Nephron progenitor cell (in vitro differentiated cells): ENCODE data around the gene TMPRSS3.

Source experiments
- DNase-seq: peaks from one replicate; pipeline ENCODE4 v3.0.0; 2021
- H3K27ac Mint-ChIP-seq: 2 replicates; pipeline ENCODE4 v1.8.0; 2021; ENCODE audit warnings: mild to moderate bottlenecking, moderate library complexity, mixed read lengths
- H3K27me3 Mint-ChIP-seq: 2 replicates; pipeline ENCODE4 v1.8.0; 2021; ENCODE audit warnings: mild to moderate bottlenecking, low read depth, mixed read lengths; ENCODE audit not compliant: poor library complexity
- H3K36me3 Mint-ChIP-seq: 2 replicates; pipeline ENCODE4 v1.8.0; 2021; ENCODE audit warnings: low read depth, mixed read lengths
- H3K4me1 Mint-ChIP-seq: 2 replicates; pipeline ENCODE4 v1.8.0; 2021; ENCODE audit warnings: mixed read lengths
- H3K4me3 Mint-ChIP-seq: 2 replicates; pipeline ENCODE4 v1.8.0; 2021; ENCODE audit warnings: mild to moderate bottlenecking, moderate library complexity, mixed read lengths
- H3K9me3 Mint-ChIP-seq: 2 replicates; pipeline ENCODE4 v1.8.0; 2021; ENCODE audit warnings: mild to moderate bottlenecking, moderate library complexity, mixed read lengths
- TF ChIP-seq, protein P1 (sequence below): fragments of 200-600 bp; sonication (generic); IDR thresholded peaks from 2 replicates; pipeline ENCODE4 v1.5.0; 2021; ENCODE audit warnings: antibody characterized with exemption

Gene TMPRSS3

DNA sequence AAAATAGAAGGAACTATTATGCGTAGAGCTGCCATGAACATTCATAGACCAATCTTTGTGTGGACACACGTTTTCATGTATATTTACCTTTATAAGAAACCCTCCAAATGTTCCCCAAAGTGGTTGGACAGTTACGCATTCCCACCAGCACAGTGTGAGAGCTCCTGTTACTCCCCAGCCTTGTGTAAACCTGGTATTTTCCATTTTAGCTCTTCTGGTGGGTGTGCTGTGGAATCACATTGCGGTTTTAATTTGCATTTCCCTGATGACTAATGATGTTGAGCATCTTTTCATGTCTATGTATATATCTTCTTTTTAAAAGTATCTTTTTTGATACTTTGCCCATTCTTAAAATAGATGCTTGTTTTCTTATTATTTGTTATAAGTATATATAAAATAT lies 4.7 kb upstream of the TMPRSS3 start:
- Mint-ChIP-seq H3K27me3 (peaks cover 5% of the 10 kb centered on the region), H3K27ac (no peak overlapping the region), H3K9me3 (no peaks in the 10 kb centered on the region), H3K36me3 (no peaks in the 10 kb centered on the region), H3K4me3 (no peak overlapping the region), H3K4me1 (peaks cover 56% of the 10 kb centered on the region)
- no peak for DNase-seq
- TF ChIP-seq, protein P1, sequence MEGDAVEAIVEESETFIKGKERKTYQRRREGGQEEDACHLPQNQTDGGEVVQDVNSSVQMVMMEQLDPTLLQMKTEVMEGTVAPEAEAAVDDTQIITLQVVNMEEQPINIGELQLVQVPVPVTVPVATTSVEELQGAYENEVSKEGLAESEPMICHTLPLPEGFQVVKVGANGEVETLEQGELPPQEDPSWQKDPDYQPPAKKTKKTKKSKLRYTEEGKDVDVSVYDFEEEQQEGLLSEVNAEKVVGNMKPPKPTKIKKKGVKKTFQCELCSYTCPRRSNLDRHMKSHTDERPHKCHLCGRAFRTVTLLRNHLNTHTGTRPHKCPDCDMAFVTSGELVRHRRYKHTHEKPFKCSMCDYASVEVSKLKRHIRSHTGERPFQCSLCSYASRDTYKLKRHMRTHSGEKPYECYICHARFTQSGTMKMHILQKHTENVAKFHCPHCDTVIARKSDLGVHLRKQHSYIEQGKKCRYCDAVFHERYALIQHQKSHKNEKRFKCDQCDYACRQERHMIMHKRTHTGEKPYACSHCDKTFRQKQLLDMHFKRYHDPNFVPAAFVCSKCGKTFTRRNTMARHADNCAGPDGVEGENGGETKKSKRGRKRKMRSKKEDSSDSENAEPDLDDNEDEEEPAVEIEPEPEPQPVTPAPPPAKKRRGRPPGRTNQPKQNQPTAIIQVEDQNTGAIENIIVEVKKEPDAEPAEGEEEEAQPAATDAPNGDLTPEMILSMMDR, result no peak

- no peaks in the 10 kb centered on the region for H3K36me3 Mint-ChIP-seq
- H3K27ac Mint-ChIP-seq, result peak overlapping the region; percentile 95
- peaks cover 65% of the 10 kb centered on the region for H3K4me1 Mint-ChIP-seq
- TF ChIP-seq, protein P1, result no peak
- no peak overlapping the region for H3K4me3 Mint-ChIP-seq
- no peak for DNase-seq
- H3K27me3 Mint-ChIP-seq, result peaks cover 7% of the 10 kb centered on the region
- H3K9me3 Mint-ChIP-seq, result no peaks in the 10 kb centered on the region
These were observed 2.7 kb upstream of the TMPRSS3 start for GRCh38 chr21:42398436-42399028.

GRCh38 chr21:42397746-42398394 lies 2.0 kb upstream of the TMPRSS3 start:
- H3K4me3 Mint-ChIP-seq, result peak overlapping the region; percentile 33
- no peaks in the 10 kb centered on the region for H3K36me3 Mint-ChIP-seq
- H3K4me1 Mint-ChIP-seq, result peaks cover 67% of the 10 kb centered on the region
- TF ChIP-seq, protein P1, result no peak
- peak overlapping the region; percentile 95 for H3K27ac Mint-ChIP-seq
- H3K9me3 Mint-ChIP-seq, result no peaks in the 10 kb centered on the region
- no peak for DNase-seq
- H3K27me3 Mint-ChIP-seq, result peaks cover 9% of the 10 kb centered on the region

- Mint-ChIP-seq H3K4me3 (peak overlapping the region; percentile 33), H3K27ac (peak overlapping the region; percentile 70)
- DNase-seq, result no peak
These were observed 1.2 kb upstream of the TMPRSS3 start for GRCh38 chr21:42396799-42397745.

DNA sequence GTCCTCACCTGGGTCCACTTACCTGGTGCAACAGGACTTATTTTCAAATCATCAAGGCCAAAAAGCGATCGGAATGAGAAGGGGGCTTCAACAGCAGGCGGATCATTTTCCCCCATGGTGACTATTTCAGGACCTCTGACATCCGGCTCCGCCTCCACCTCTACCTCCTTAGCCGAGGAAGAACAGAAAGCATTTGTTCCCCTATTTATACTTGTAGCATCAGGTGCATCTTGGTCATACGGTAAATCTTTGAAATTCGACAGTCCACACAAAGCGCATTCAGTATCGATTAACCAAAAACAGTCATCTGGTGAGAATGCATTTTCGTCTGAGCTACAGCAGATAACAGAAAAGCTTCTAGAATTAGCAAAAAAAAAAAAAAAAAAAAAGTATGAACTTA lies 550 bp downstream of the TMPRSS3 start:
- Mint-ChIP-seq H3K27ac (no peak overlapping the region), H3K9me3 (peaks cover 6% of the 10 kb centered on the region), H3K36me3 (no peaks in the 10 kb centered on the region), H3K27me3 (peaks cover 13% of the 10 kb centered on the region), H3K4me1 (peaks cover 72% of the 10 kb centered on the region), H3K4me3 (no peak overlapping the region)
- no peak for DNase-seq
- TF ChIP-seq, protein P1, result no peak

More at GRCh38 chr21:42396799-42397745, 1.2 kb upstream of the TMPRSS3 start:
- Mint-ChIP-seq H3K4me1 (peaks cover 67% of the 10 kb centered on the region), H3K9me3 (no peaks in the 10 kb centered on the region), H3K27me3 (peaks cover 7% of the 10 kb centered on the region), H3K36me3 (no peaks in the 10 kb centered on the region)
- TF ChIP-seq, protein P1, result no peak
